HepG2 (cell line): ENCODE measurements around the gene ADAMTSL3. TPM values are rescaled to one million over a fixed set of nuclear protein-coding genes. Genes with fewer than 3 reads are reported as not detected.

Source experiments
- ATAC-seq: fragments of 200-7000 bp; cut with Tn5 transposase; 3 replicates; pipeline ENCODE4 v1.9.1; 2020; ENCODE audit warnings: mild to moderate bottlenecking, moderate library complexity
- BruUV-seq: library from RNA; stranded (reverse); fragments of 400-500 nt; replicated peaks from 2 replicates; lab custom pipeline; 2021; lab: Mats Ljungman, UMichigan
- CTCF ChIA-PET: fragments of 300-600 bp; formaldehyde crosslinking; extraction: SDS; loops from one replicate; lab custom pipeline; 2021; ENCODE audit warnings: low total read pairs, inconsistent platforms, low intra/inter-chr PET ratio; lab: Yijun Ruan, JAX
- POLR2A ChIA-PET: fragments of 350-600 bp; sonication (Branson Sonifier 250); formaldehyde crosslinking; loops from one replicate; lab custom pipeline; 2020; ENCODE audit warnings: antibody characterized with exemption, inconsistent platforms; lab: Yijun Ruan, JAX
- DNase-seq: peaks from one replicate; pipeline ENCODE4 v3.0.0-alpha.2; 2015; ENCODE audit warnings: low spot score
- FAIRE-seq: peaks from 3 replicates; lab custom pipeline; 2011; peaks lifted over from hg19 to GRCh38; lab: Jason Lieb, UNC
- H2AFZ ChIP-seq: one replicate; pipeline ENCODE4 v1.6.1; 2011; ENCODE audit warnings: low read length, inconsistent platforms
- H3K27ac ChIP-seq: fragments of 300-600 bp; 3 replicates; pipeline ENCODE4 v1.8.0; 2011; ENCODE audit warnings: mixed run types, mild to moderate bottlenecking, mixed read lengths, low read length, inconsistent platforms; ENCODE audit not compliant: insufficient read depth; ENCODE audit errors: extremely low read length
- H3K27me3 ChIP-seq, 2 experiments: fragments of 200-600 bp in 1 of 2; 2 replicates in 1 of 2; 3 replicates in 1 of 2; pipeline versions ENCODE4 v1.6.0 to v1.8.0; 2011; ENCODE audit warnings: low read length in 2 of 2, mild to moderate bottlenecking in 2 of 2, moderate library complexity in 2 of 2, inconsistent platforms in 1 of 2; ENCODE audit not compliant: insufficient read depth in 2 of 2, control insufficient read depth in 1 of 2
- H3K36me3 ChIP-seq, 2 experiments: fragments of 200-600 bp in 1 of 2; replicated peaks in 1 of 2; 2 replicates in 1 of 2; 3 replicates in 1 of 2; pipeline versions ENCODE4 v1.5.1 to v1.8.0; 2011; ENCODE audit warnings: low read length in 2 of 2, inconsistent platforms in 1 of 2; ENCODE audit not compliant: insufficient read depth in 2 of 2, control insufficient read depth in 1 of 2
- H3K4me1 ChIP-seq: 2 replicates; pipeline ENCODE4 v1.5.1; 2012; ENCODE audit warnings: low read length, inconsistent platforms; ENCODE audit not compliant: insufficient read depth
- H3K4me2 ChIP-seq: 2 replicates; pipeline ENCODE4 v1.6.0; 2011; ENCODE audit warnings: low read depth, low read length, inconsistent platforms
- H3K4me3 ChIP-seq, 3 experiments: fragments of 200-600 bp in 1 of 3; sonication (generic), shearing (Covaris generic) in 1 of 3; replicated peaks in 1 of 3; 2 replicates each; pipeline ENCODE4 v1.5.1; 2011 to 2016; ENCODE audit warnings: low read length in 3 of 3, inconsistent platforms in 2 of 3, low read depth in 2 of 3, mild to moderate bottlenecking in 2 of 3, control low read depth in 1 of 3, mixed read lengths in 1 of 3; ENCODE audit not compliant: insufficient read depth in 1 of 3
- H3K79me2 ChIP-seq: one replicate; pipeline ENCODE4 v1.6.1; 2011; ENCODE audit warnings: low read length, inconsistent platforms; ENCODE audit not compliant: insufficient read depth
- H3K9ac ChIP-seq: 2 replicates; pipeline ENCODE4 v1.6.0; 2011; ENCODE audit warnings: mild to moderate bottlenecking, low read depth, low read length, inconsistent platforms; ENCODE audit not compliant: insufficient read depth
- H3K9me3 ChIP-seq: 2 replicates; pipeline ENCODE4 v1.5.1; 2012; ENCODE audit warnings: mild to moderate bottlenecking, low read length
- H4K20me1 ChIP-seq: 2 replicates; pipeline ENCODE4 v1.6.0; 2011; ENCODE audit warnings: inconsistent platforms, mild to moderate bottlenecking, low read length, moderate library complexity; ENCODE audit not compliant: insufficient read depth
- CERS6 ChIP-seq: sonication (generic); formaldehyde crosslinking; IDR thresholded peaks from 2 replicates; pipeline ENCODE4 v1.5.0; 2020; ENCODE audit warnings: missing genetic modification reagents
- CREB3 ChIP-seq: sonication (generic); formaldehyde crosslinking; IDR thresholded peaks from 2 replicates; pipeline ENCODE4 v1.5.0; 2020; ENCODE audit warnings: missing genetic modification reagents
- CREBL2 ChIP-seq: sonication (generic); formaldehyde crosslinking; IDR thresholded peaks from 2 replicates; pipeline ENCODE4 v1.8.1; 2023; ENCODE audit warnings: missing genetic modification reagents, mild to moderate bottlenecking, borderline replicate concordance
- FOXJ3 ChIP-seq: sonication (generic); formaldehyde crosslinking; IDR thresholded peaks from 2 replicates; pipeline ENCODE4 v1.4.0; 2020; ENCODE audit warnings: missing genetic modification reagents, mild to moderate bottlenecking, borderline replicate concordance
- RBM22 ChIP-seq: fragments of 200-400 bp; formaldehyde crosslinking; optimal IDR thresholded peaks from 2 replicates; pipeline ENCODE3; 2017; ENCODE audit warnings: mild to moderate bottlenecking, low read length, moderate library complexity
- RNF219 ChIP-seq: sonication (generic); formaldehyde crosslinking; IDR thresholded peaks from 2 replicates; pipeline ENCODE4 v1.5.0; 2020; ENCODE audit warnings: mild to moderate bottlenecking, missing genetic modification reagents
- SUZ12 ChIP-seq: fragments of 150-350 bp; IDR thresholded peaks from 2 replicates; pipeline ENCODE4 v1.6.1; 2014; ENCODE audit warnings: low read depth, low read length
- ZFY ChIP-seq: sonication (generic); formaldehyde crosslinking; IDR thresholded peaks from 2 replicates; pipeline ENCODE4 v1.4.0; 2020; ENCODE audit warnings: missing genetic modification reagents
- ZNF234 ChIP-seq: sonication (generic); formaldehyde crosslinking; conservative IDR thresholded peaks from 2 replicates; pipeline ENCODE4 v1.5.1; 2020; ENCODE audit warnings: mild to moderate bottlenecking, missing genetic modification reagents
- ZNF512 ChIP-seq: sonication (generic); formaldehyde crosslinking; IDR thresholded peaks from 2 replicates; pipeline ENCODE4 v1.4.0; 2020; ENCODE audit warnings: mild to moderate bottlenecking, missing genetic modification reagents
- ZSCAN30 ChIP-seq: sonication (generic); formaldehyde crosslinking; IDR thresholded peaks from 2 replicates; pipeline ENCODE4 v1.5.0; 2020; ENCODE audit warnings: mild to moderate bottlenecking, missing genetic modification reagents
- WGBS: methylation state at CpG from one replicate; pipeline ENCODE4 v1.1.6; 2017; ENCODE audit warnings: low lambda C conversion rate; 5-methylcytosine and 5-hydroxymethylcytosine counted together
- in situ Hi-C: cut with HindIII; loops from 2 replicates; pipeline ENCODE4 v1.10.0; 2017; ENCODE audit warnings: low pct_unique_long_range_greater_than_20kb; ENCODE audit not compliant: extremely low pct_ligation_motif_present
- intact Hi-C: fragments of 100-400 bp; cut with micrococcal nuclease; formaldehyde crosslinking; loops from one replicate; pipeline ENCODE4 v1.10.0; 2022; ENCODE audit not compliant: unreplicated experiment
- polyA plus RNA-seq, 8 experiments: library from polyadenylated mRNA; depleted of rRNA in 3 of 8; stranded (reverse) in 7 of 8; unstranded in 1 of 8; fragments of >200 nt; fragmentation: Illumina TruSeq in 4 of 8; extraction: Trizol in 4 of 8; gene quantifications; 2 replicates each; pipeline versions ENCODE4 v1.2.1 to v1.2.3, GENCODE V29; 2011 to 2016; ENCODE audit warnings: low read depth in 4 of 8, missing spikeins in 1 of 8, mixed read lengths in 1 of 8; ENCODE audit not compliant: insufficient read depth in 1 of 8
- total RNA-seq, 5 experiments: library from RNA; depleted of rRNA; stranded (reverse); fragments of >200 nt; fragmentation: Illumina TruSeq; extraction: Trizol; gene quantifications; 2 replicates each; pipeline ENCODE4 v1.2.3, GENCODE V29; 2016; ENCODE audit warnings: low read depth in 1 of 5

ADAMTSL3 gene
- total and polyA plus RNA-seq, 2 of the 13 experiments (the other 11 are each of a cell fraction or from before 2014, with no cell fraction given): 0.04 to 0.09 TPM

GRCh38 chr15:83745771-83746170 lies 91.8 kb downstream of the ADAMTSL3 start:
- ATAC-seq (no peak), FAIRE-seq (no peak), DNase-seq (no peak)
- CTCF ChIA-PET: no interaction called here
- intact Hi-C loops (no loop called here), in situ Hi-C loops (no loop called here)
- H3K9ac ChIP-seq: no peak overlapping the region
- no peak overlapping the region for H3K4me2 ChIP-seq
- no peaks in the 10 kb centered on the region for H3K36me3 ChIP-seq
- H3K4me1 ChIP-seq: no peaks in the 10 kb centered on the region
- H3K79me2 ChIP-seq: no peaks in the 10 kb centered on the region
- H3K4me3 ChIP-seq: no peak overlapping the region
- H3K27me3 ChIP-seq: no peaks in the 10 kb centered on the region
- POLR2A ChIA-PET: no interaction called here
- no peak overlapping the region for H2AFZ ChIP-seq
- no peaks in the 10 kb centered on the region for H3K9me3 ChIP-seq
- TF ChIP-seq CREB3 (CRISPR knock-in tag) (no peak), ZFY (CRISPR knock-in tag) (no peak), ZSCAN30 (no peak), CERS6 (no peak), ZNF234 (no peak), FOXJ3 (CRISPR knock-in tag) (no peak), SUZ12 (no peak), RBM22 (no peak)
- BruUV-seq: no TSS peak
- WGBS: 0% methylated on average over 1 of the region's 1 CpG
- H4K20me1 ChIP-seq: no peaks in the 10 kb centered on the region
- no peak overlapping the region for H3K27ac ChIP-seq

GRCh38 chr15:83746231-83746630 lies 92.3 kb downstream of the ADAMTSL3 start:
- FAIRE-seq: no peak
- H3K4me1 ChIP-seq: no peaks in the 10 kb centered on the region
- POLR2A ChIA-PET: no interaction called here

More at GRCh38 chr15:83746231-83746630, 92.3 kb downstream of the ADAMTSL3 start:
- Histone ChIP-seq H3K79me2 (no peaks in the 10 kb centered on the region), H3K27ac (no peak overlapping the region), H3K27me3 (no peaks in the 10 kb centered on the region), H2AFZ (no peak overlapping the region), H3K9ac (no peak overlapping the region)
- no peak for DNase-seq
- TF ChIP-seq RNF219 (CRISPR knock-in tag) (no peak), CREBL2 (CRISPR knock-in tag) (no peak), ZNF512 (CRISPR knock-in tag) (no peak)
- TF ChIP-seq, all 625 proteins: peak for 0
- CTCF ChIA-PET: no interaction called here
- WGBS: 26% methylated on average over 4 of the region's 4 CpGs
- Histone ChIP-seq H3K4me2 (no peak overlapping the region), H4K20me1 (no peaks in the 10 kb centered on the region), H3K4me3 (no peak overlapping the region), H3K9me3 (no peaks in the 10 kb centered on the region), H3K36me3 (no peaks in the 10 kb centered on the region)
- in situ Hi-C loops (no loop called here), intact Hi-C loops (no loop called here)
- BruUV-seq: no TSS peak
- ATAC-seq: no peak
